ENCODE measurements around the gene NFE2L1.

GRCh38 chr17:48100591-48101011 lies 52.4 kb downstream of the NFE2L1 start:
- no peak for TF ChIP-seq POLR2A (IDR thresholded peaks at IDR 0.05)
- TF ChIP-seq POLR2AphosphoS5 (IDR thresholded peaks at IDR 0.05): no peak
- no peak for TF ChIP-seq CTCF (IDR thresholded peaks at IDR 0.05)

Measured in prostate gland (tissue), 2 donors.